ENCODE results near the gene MOXD1.

The MOXD1 gene

DNA sequence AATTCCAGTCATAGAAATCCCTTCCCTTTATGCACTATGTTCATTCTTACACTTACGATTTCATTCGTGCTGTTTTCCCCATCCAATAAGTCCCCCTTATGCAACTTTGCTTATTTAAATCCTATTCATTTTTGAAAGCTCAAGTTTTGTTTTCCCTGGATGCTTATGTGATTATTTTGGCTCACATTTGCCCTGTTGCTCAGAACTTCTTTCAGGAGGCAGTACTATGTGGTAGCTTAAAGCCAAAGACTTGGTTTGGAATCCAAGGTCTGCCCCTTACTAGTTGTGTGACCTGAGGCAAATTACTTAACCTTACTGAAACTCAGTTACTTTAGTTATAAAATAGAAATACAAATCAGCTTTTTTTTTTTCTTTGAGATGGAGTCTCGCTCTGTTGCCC lies 59.6 kb downstream of the MOXD1 start:
- ChIA-PET CTCF (interaction anchor here (0.5 to 0.6 kb wide), 2 partner anchors 350 to 1646 kb away, joined by 3 to 4 read pairs; no protein-coding TSS in a partner anchor), POLR2A (ENCODE audit: low non-redundant PET) (no interaction called here)
- H3K27ac ChIP-seq, result no peak overlapping the region
- TF ChIP-seq, protein P1, sequence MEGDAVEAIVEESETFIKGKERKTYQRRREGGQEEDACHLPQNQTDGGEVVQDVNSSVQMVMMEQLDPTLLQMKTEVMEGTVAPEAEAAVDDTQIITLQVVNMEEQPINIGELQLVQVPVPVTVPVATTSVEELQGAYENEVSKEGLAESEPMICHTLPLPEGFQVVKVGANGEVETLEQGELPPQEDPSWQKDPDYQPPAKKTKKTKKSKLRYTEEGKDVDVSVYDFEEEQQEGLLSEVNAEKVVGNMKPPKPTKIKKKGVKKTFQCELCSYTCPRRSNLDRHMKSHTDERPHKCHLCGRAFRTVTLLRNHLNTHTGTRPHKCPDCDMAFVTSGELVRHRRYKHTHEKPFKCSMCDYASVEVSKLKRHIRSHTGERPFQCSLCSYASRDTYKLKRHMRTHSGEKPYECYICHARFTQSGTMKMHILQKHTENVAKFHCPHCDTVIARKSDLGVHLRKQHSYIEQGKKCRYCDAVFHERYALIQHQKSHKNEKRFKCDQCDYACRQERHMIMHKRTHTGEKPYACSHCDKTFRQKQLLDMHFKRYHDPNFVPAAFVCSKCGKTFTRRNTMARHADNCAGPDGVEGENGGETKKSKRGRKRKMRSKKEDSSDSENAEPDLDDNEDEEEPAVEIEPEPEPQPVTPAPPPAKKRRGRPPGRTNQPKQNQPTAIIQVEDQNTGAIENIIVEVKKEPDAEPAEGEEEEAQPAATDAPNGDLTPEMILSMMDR (conservative IDR thresholded peaks at IDR 0.05; ENCODE audit: low read depth), result no peak
- DNase-seq (ENCODE audit: low spot score), result no peak

DNA sequence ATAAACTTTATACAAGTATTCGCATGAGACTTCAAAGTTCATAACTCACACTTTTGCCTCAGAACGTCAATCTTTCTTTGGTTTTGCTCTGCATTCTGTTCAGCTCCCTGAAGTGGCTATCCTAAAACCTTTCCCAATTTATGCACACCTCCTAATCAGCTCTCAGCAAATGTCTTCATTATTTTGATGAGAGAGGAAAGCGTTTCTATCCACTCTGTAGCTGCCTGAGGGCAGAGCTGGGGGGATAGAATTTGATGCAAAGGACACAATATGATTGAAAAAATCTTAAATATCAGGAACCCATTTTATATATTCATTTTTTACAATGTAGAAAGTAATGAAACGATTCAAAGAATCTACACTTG lies 66.8 kb downstream of the MOXD1 start:
- H3K27ac ChIP-seq, result no peak overlapping the region
- ChIA-PET CTCF (interaction anchor here (0.7 kb wide), 1 partner anchor 1795 kb away, joined by 3 read pairs; no protein-coding TSS in a partner anchor), POLR2A (ENCODE audit: low non-redundant PET) (no interaction called here)
- no peak for DNase-seq (ENCODE audit: low spot score)
- TF ChIP-seq, protein P1 (conservative IDR thresholded peaks at IDR 0.05; ENCODE audit: low read depth), result no peak

DNA sequence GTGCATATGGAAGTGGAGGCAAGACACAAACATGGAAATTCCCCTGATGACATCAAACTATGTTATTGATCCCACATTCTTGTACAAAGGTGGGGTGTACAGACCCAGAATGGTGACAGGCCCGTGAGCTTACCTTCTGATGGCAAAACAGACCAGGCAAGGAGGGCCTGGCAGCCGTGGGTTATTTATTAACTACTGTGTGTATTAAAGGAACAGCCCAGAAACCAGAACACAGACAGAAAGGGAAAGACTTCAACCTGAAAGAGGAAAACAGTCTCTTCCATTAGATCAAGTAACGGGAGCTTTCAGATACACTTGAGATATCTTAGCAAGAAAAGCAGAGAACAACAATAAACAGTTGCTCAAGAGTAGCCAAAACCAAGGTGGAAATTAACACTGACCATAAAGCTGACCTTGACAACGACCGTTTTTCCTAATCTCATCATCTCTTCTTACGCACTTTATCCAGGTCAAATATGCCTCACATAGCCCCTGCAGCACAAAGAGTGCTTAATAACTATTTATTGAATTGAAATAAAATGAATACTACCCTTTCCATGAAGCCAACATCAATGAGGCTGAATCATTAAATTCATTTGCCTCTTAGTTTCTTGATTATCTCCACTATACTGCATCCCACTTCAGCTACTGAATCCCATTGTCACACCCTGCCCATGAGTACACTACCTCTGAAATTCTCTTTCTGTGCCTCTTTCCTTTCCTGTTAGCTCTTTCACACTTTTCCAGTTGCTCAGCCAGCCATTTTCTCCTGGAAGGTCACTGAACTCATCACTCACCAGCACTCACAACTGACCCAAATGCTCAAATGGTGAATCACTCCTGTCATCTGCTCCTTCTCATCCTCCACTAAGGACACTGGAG lies 67.4 kb downstream of the MOXD1 start:
- POLR2A ChIA-PET (ENCODE audit: low non-redundant PET), result no interaction called here
- TF ChIP-seq, protein P1 (conservative IDR thresholded peaks at IDR 0.05; ENCODE audit: low read depth), result no peak
- CTCF ChIA-PET, result interaction anchor here (0.7 kb wide), 2 partner anchors 54 to 1795 kb away, joined by 3 to 5 read pairs; no protein-coding TSS in a partner anchor
- no peak overlapping the region for H3K27ac ChIP-seq
- DNase-seq (ENCODE audit: low spot score), result peak; percentile 59

DNA sequence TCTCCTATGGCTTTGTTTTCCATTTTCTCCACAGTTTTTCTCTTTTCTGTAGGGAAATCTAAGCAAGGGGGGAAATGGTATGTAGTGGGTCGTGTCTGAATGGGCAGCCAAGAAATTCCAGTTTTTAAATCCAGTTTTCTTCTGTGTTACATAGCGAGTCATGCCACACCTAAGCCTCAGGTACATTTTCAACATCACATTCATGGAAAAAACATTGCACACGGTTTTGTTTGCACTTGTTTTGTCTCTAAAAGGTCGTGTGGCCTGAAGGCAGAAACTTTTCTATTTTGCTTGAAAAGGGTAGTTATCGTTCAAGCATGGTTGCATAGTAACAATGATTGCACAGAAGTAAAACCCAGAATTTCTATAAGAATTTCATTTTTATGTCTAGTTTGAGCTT lies 70.5 kb downstream of the MOXD1 start:
- POLR2A ChIA-PET (ENCODE audit: low non-redundant PET), result no interaction called here
- DNase-seq (ENCODE audit: low spot score), result peak; percentile 6
- TF ChIP-seq, protein P1 (conservative IDR thresholded peaks at IDR 0.05; ENCODE audit: low read depth), result no peak
- CTCF ChIA-PET, result interaction anchor here (0.5 to 0.6 kb wide), 2 partner anchors 195 to 374 kb away, joined by 3 to 8 read pairs; no protein-coding TSS in a partner anchor
- H3K27ac ChIP-seq, result no peak overlapping the region

DNA sequence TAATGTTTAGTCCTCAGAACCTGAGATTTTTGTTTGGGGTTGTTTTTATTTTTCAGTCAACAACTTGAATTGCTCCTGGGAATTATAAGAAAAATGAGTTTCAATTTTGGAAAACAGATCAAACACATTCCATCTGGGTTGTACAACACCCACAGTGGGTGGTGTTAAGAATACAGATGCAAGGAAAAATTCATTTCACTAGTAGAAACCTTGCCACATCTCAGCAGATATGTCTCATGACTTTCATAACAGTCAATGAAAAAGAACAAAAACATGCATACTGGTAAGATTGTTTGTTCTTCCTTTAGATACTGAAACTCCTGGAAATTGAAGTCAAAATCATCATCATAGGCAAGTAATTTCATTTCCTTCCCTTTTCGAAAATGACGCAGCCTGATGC lies 78.9 kb downstream of the MOXD1 start:
- CTCF ChIA-PET, result no interaction called here
- POLR2A ChIA-PET (ENCODE audit: low non-redundant PET), result no interaction called here
- DNase-seq (ENCODE audit: low spot score), result no peak
- H3K27ac ChIP-seq, result no peak overlapping the region
- TF ChIP-seq, protein P1 (conservative IDR thresholded peaks at IDR 0.05; ENCODE audit: low read depth), result no peak

DNA sequence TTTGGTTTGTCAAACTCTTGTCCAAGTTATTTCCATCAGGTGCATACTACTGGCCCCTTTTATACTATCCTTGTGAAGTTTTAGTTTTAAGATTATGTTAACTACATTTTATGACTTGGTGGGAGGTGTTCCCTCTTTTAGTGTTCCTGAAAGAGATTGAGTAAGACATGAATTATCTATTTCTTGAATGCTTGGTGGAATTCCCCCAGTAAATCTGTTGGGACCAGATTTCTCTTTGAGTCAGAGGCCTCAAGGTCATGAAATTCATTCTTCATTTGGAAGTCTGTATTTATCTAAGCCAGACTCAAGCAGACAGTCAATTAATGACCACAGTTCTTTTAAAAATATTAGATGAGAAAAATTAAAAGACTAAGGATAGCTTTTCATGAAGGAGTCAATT lies 81.3 kb downstream of the MOXD1 start:
- no peak for DNase-seq (ENCODE audit: low spot score)
- H3K27ac ChIP-seq, result no peak overlapping the region
- ChIA-PET POLR2A (ENCODE audit: low non-redundant PET) (no interaction called here), CTCF (no interaction called here)
- TF ChIP-seq, protein P1 (conservative IDR thresholded peaks at IDR 0.05; ENCODE audit: low read depth), result no peak
